SU-DHL-6 (cell line): ENCODE results near the gene GLI2.

Source experiments
- CTCF ChIP-seq: fragments of 200-600 bp; sonication (generic); IDR thresholded peaks from one replicate; pipeline ENCODE4 v1.5.1; 2017; ENCODE audit warnings: antibody characterized with exemption, mild to moderate bottlenecking, low read length, moderate library complexity; ENCODE audit not compliant: insufficient read depth, poor library complexity, severe bottlenecking
- EZH2phosphoT487 ChIP-seq: fragments of 200-600 bp; sonication (generic), shearing (Covaris generic); conservative IDR thresholded peaks from 2 replicates; pipeline ENCODE4 v1.6.1; 2018; ENCODE audit warnings: mild to moderate bottlenecking, antibody characterized with exemption, low read length, moderate library complexity, mixed read lengths

GRCh38 chr2:120709608-120710041, 26.0 kb upstream of the GLI2 start:
- TF ChIP-seq CTCF: no peak
- TF ChIP-seq EZH2phosphoT487: no peak
